HepG2 (cell line): Measurements from ENCODE around the gene FBN2. TPM values are rescaled to one million over a fixed set of nuclear protein-coding genes. Genes with fewer than 3 reads are reported as not detected.

Experiments
- ATAC-seq: fragments of 200-7000 bp; cut with Tn5 transposase; 3 replicates; pipeline ENCODE4 v1.9.1; 2020; ENCODE audit warnings: mild to moderate bottlenecking, moderate library complexity
- BruUV-seq: library from RNA; stranded (reverse); fragments of 400-500 nt; replicated peaks from 2 replicates; lab custom pipeline; 2021; lab: Mats Ljungman, UMichigan
- CTCF ChIA-PET: fragments of 300-600 bp; formaldehyde crosslinking; extraction: SDS; loops from one replicate; lab custom pipeline; 2021; ENCODE audit warnings: low total read pairs, inconsistent platforms, low intra/inter-chr PET ratio; lab: Yijun Ruan, JAX
- POLR2A ChIA-PET: fragments of 350-600 bp; sonication (Branson Sonifier 250); formaldehyde crosslinking; loops from one replicate; lab custom pipeline; 2020; ENCODE audit warnings: antibody characterized with exemption, inconsistent platforms; lab: Yijun Ruan, JAX
- DNase-seq: peaks from one replicate; pipeline ENCODE4 v3.0.0-alpha.2; 2015; ENCODE audit warnings: low spot score
- FAIRE-seq: peaks from 3 replicates; lab custom pipeline; 2011; peaks lifted over from hg19 to GRCh38; lab: Jason Lieb, UNC
- H2AFZ ChIP-seq: one replicate; pipeline ENCODE4 v1.6.1; 2011; ENCODE audit warnings: low read length, inconsistent platforms
- H3K27ac ChIP-seq: fragments of 300-600 bp; 3 replicates; pipeline ENCODE4 v1.8.0; 2011; ENCODE audit warnings: mixed run types, mild to moderate bottlenecking, mixed read lengths, low read length, inconsistent platforms; ENCODE audit not compliant: insufficient read depth; ENCODE audit errors: extremely low read length
- H3K27me3 ChIP-seq, 2 experiments: fragments of 200-600 bp in 1 of 2; 2 replicates in 1 of 2; 3 replicates in 1 of 2; pipeline versions ENCODE4 v1.6.0 to v1.8.0; 2011; ENCODE audit warnings: low read length in 2 of 2, mild to moderate bottlenecking in 2 of 2, moderate library complexity in 2 of 2, inconsistent platforms in 1 of 2; ENCODE audit not compliant: insufficient read depth in 2 of 2, control insufficient read depth in 1 of 2
- H3K36me3 ChIP-seq, 2 experiments: fragments of 200-600 bp in 1 of 2; replicated peaks in 1 of 2; 2 replicates in 1 of 2; 3 replicates in 1 of 2; pipeline versions ENCODE4 v1.5.1 to v1.8.0; 2011; ENCODE audit warnings: low read length in 2 of 2, inconsistent platforms in 1 of 2; ENCODE audit not compliant: insufficient read depth in 2 of 2, control insufficient read depth in 1 of 2
- H3K4me1 ChIP-seq: 2 replicates; pipeline ENCODE4 v1.5.1; 2012; ENCODE audit warnings: low read length, inconsistent platforms; ENCODE audit not compliant: insufficient read depth
- H3K4me2 ChIP-seq: 2 replicates; pipeline ENCODE4 v1.6.0; 2011; ENCODE audit warnings: low read depth, low read length, inconsistent platforms
- H3K4me3 ChIP-seq, 3 experiments: fragments of 200-600 bp in 1 of 3; sonication (generic), shearing (Covaris generic) in 1 of 3; replicated peaks in 1 of 3; 2 replicates each; pipeline ENCODE4 v1.5.1; 2011 to 2016; ENCODE audit warnings: low read length in 3 of 3, inconsistent platforms in 2 of 3, low read depth in 2 of 3, mild to moderate bottlenecking in 2 of 3, control low read depth in 1 of 3, mixed read lengths in 1 of 3; ENCODE audit not compliant: insufficient read depth in 1 of 3
- H3K79me2 ChIP-seq: one replicate; pipeline ENCODE4 v1.6.1; 2011; ENCODE audit warnings: low read length, inconsistent platforms; ENCODE audit not compliant: insufficient read depth
- H3K9ac ChIP-seq: 2 replicates; pipeline ENCODE4 v1.6.0; 2011; ENCODE audit warnings: mild to moderate bottlenecking, low read depth, low read length, inconsistent platforms; ENCODE audit not compliant: insufficient read depth
- H3K9me3 ChIP-seq: 2 replicates; pipeline ENCODE4 v1.5.1; 2012; ENCODE audit warnings: mild to moderate bottlenecking, low read length
- H4K20me1 ChIP-seq: 2 replicates; pipeline ENCODE4 v1.6.0; 2011; ENCODE audit warnings: inconsistent platforms, mild to moderate bottlenecking, low read length, moderate library complexity; ENCODE audit not compliant: insufficient read depth
- ERF ChIP-seq: IDR thresholded peaks from 2 replicates; pipeline ENCODE4 v1.6.1; 2018; ENCODE audit warnings: missing biosample characterization, missing genetic modification reagents
- EZH2 ChIP-seq: conservative IDR thresholded peaks from 2 replicates; pipeline ENCODE4 v1.6.1; 2012; ENCODE audit warnings: mild to moderate bottlenecking, low read depth, low read length, moderate library complexity
- JDP2 ChIP-seq: sonication (generic); formaldehyde crosslinking; IDR thresholded peaks from 2 replicates; pipeline ENCODE4 v1.8.1; 2022; ENCODE audit warnings: missing genetic modification reagents, borderline replicate concordance
- MAFK ChIP-seq, 2 experiments: IDR thresholded peaks in 1 of 2; conservative IDR thresholded peaks in 1 of 2; 2 replicates each; pipeline ENCODE4 v1.6.1; 2011; ENCODE audit warnings: improper control_type of control experiment in 2 of 2, low read length in 2 of 2
- MBD4 ChIP-seq: IDR thresholded peaks from 2 replicates; pipeline ENCODE4 v1.6.1; 2012; ENCODE audit warnings: low read length, inconsistent platforms, borderline replicate concordance
- SKI ChIP-seq: fragments of 450-650 bp; IDR thresholded peaks from one replicate; pipeline ENCODE4 v1.6.1; 2018; ENCODE audit warnings: mild to moderate bottlenecking; ENCODE audit not compliant: partially characterized antibody
- TP53 ChIP-seq: sonication (generic); formaldehyde crosslinking; conservative IDR thresholded peaks from 2 replicates; pipeline ENCODE4 v1.4.0; 2020; ENCODE audit warnings: missing genetic modification reagents
- YEATS2 ChIP-seq: sonication (generic); formaldehyde crosslinking; IDR thresholded peaks from 2 replicates; pipeline ENCODE4 v1.4.0; 2020; ENCODE audit warnings: missing genetic modification reagents, borderline replicate concordance
- ZFAT ChIP-seq: sonication (generic); formaldehyde crosslinking; conservative IDR thresholded peaks from 2 replicates; pipeline ENCODE4 v1.8.1; 2023; ENCODE audit warnings: missing genetic modification reagents, inconsistent platforms
- ZMAT5 ChIP-seq: sonication (generic); formaldehyde crosslinking; IDR thresholded peaks from 2 replicates; pipeline ENCODE4 v1.5.0; 2020; ENCODE audit warnings: mild to moderate bottlenecking, low read depth, missing genetic modification reagents, borderline replicate concordance
- ZNF225 ChIP-seq: sonication (generic); formaldehyde crosslinking; IDR thresholded peaks from 2 replicates; pipeline ENCODE4 v1.4.0; 2020; ENCODE audit warnings: mild to moderate bottlenecking, missing genetic modification reagents
- ZZZ3 ChIP-seq: sonication (generic); formaldehyde crosslinking; IDR thresholded peaks from 2 replicates; pipeline ENCODE4 v1.4.0; 2020; ENCODE audit warnings: missing genetic modification reagents, mild to moderate bottlenecking, borderline replicate concordance
- WGBS: methylation state at CpG from one replicate; pipeline ENCODE4 v1.1.6; 2017; ENCODE audit warnings: low lambda C conversion rate; 5-methylcytosine and 5-hydroxymethylcytosine counted together
- in situ Hi-C: cut with HindIII; loops from 2 replicates; pipeline ENCODE4 v1.10.0; 2017; ENCODE audit warnings: low pct_unique_long_range_greater_than_20kb; ENCODE audit not compliant: extremely low pct_ligation_motif_present
- intact Hi-C: fragments of 100-400 bp; cut with micrococcal nuclease; formaldehyde crosslinking; loops from one replicate; pipeline ENCODE4 v1.10.0; 2022; ENCODE audit not compliant: unreplicated experiment
- polyA plus RNA-seq, 8 experiments: library from polyadenylated mRNA; depleted of rRNA in 3 of 8; stranded (reverse) in 7 of 8; unstranded in 1 of 8; fragments of >200 nt; fragmentation: Illumina TruSeq in 4 of 8; extraction: Trizol in 4 of 8; gene quantifications; 2 replicates each; pipeline versions ENCODE4 v1.2.1 to v1.2.3, GENCODE V29; 2011 to 2016; ENCODE audit warnings: low read depth in 4 of 8, missing spikeins in 1 of 8, mixed read lengths in 1 of 8; ENCODE audit not compliant: insufficient read depth in 1 of 8
- total RNA-seq, 5 experiments: library from RNA; depleted of rRNA; stranded (reverse); fragments of >200 nt; fragmentation: Illumina TruSeq; extraction: Trizol; gene quantifications; 2 replicates each; pipeline ENCODE4 v1.2.3, GENCODE V29; 2016; ENCODE audit warnings: low read depth in 1 of 5

The FBN2 gene
- total and polyA plus RNA-seq, 2 of the 13 experiments (the other 11 are each of a cell fraction or from before 2014, with no cell fraction given): not detected

GRCh38 chr5:128318691-128319090 lies 219.4 kb downstream of the FBN2 start:
- WGBS: 22% methylated on average over 2 of the region's 2 CpGs
- intact Hi-C loops: no loop called here
- TF ChIP-seq MBD4 (no peak), MAFK (conservative IDR thresholded peaks at IDR 0.05 in 1 of 2, IDR thresholded peaks at IDR 0.05 in 1 of 2; ENCODE audit: low read length in 2 of 2) (no peak), EZH2 (no peak), SKI (no peak), ERF (CRISPR knock-in tag) (no peak)
- no TSS peak for BruUV-seq
- Histone ChIP-seq H3K27me3 (no peaks in the 10 kb centered on the region), H3K9ac (no peak overlapping the region), H3K4me1 (no peaks in the 10 kb centered on the region), H3K27ac (no peak overlapping the region), H2AFZ (no peak overlapping the region), H3K4me3 (no peak overlapping the region), H3K9me3 (no peaks in the 10 kb centered on the region), H3K79me2 (no peaks in the 10 kb centered on the region), H3K4me2 (no peak overlapping the region), H3K36me3 (no peaks in the 10 kb centered on the region), H4K20me1 (no peaks in the 10 kb centered on the region)
- ChIA-PET POLR2A (no interaction called here), CTCF (no interaction called here)
- FAIRE-seq: no peak
- ATAC-seq: no peak
- no peak for DNase-seq
- in situ Hi-C loops: no loop called here

GRCh38 chr5:128317481-128317880 lies 220.6 kb downstream of the FBN2 start:
- no peak for FAIRE-seq
- Histone ChIP-seq H3K9ac (no peak overlapping the region), H3K4me3 (no peak overlapping the region), H3K27ac (no peak overlapping the region), H3K4me1 (no peaks in the 10 kb centered on the region), H3K4me2 (no peak overlapping the region), H3K36me3 (no peaks in the 10 kb centered on the region), H2AFZ (no peak overlapping the region), H3K9me3 (no peaks in the 10 kb centered on the region), H4K20me1 (no peaks in the 10 kb centered on the region), H3K79me2 (no peaks in the 10 kb centered on the region), H3K27me3 (no peaks in the 10 kb centered on the region)
- intact Hi-C loops (no loop called here), in situ Hi-C loops (no loop called here)
- TF ChIP-seq ZFAT (CRISPR knock-in tag) (no peak), YEATS2 (CRISPR knock-in tag) (no peak), EZH2 (no peak), ZMAT5 (CRISPR knock-in tag) (no peak), JDP2 (no peak), ZZZ3 (CRISPR knock-in tag) (no peak), TP53 (CRISPR knock-in tag) (no peak), ZNF225 (CRISPR knock-in tag) (no peak)
- WGBS: 0% methylated on average over 1 of the region's 1 CpG
- BruUV-seq: no TSS peak
- no peak for ATAC-seq
- no peak for DNase-seq
- CTCF ChIA-PET: no interaction called here
- POLR2A ChIA-PET: no interaction called here
